ENCODE measurements around the gene ATP5PD. TPM values are rescaled to one million over a fixed set of nuclear protein-coding genes. Genes with fewer than 3 reads are reported as not detected.
"Not testable (repeated sequence)": the region's sequence is repeated elsewhere in the genome, so short reads cannot be mapped to it uniquely, and the experiment has no call there.

The ATP5PD gene
- total RNA-seq, 2 donors from 2014 or later = 205 to 235 TPM

DNA sequence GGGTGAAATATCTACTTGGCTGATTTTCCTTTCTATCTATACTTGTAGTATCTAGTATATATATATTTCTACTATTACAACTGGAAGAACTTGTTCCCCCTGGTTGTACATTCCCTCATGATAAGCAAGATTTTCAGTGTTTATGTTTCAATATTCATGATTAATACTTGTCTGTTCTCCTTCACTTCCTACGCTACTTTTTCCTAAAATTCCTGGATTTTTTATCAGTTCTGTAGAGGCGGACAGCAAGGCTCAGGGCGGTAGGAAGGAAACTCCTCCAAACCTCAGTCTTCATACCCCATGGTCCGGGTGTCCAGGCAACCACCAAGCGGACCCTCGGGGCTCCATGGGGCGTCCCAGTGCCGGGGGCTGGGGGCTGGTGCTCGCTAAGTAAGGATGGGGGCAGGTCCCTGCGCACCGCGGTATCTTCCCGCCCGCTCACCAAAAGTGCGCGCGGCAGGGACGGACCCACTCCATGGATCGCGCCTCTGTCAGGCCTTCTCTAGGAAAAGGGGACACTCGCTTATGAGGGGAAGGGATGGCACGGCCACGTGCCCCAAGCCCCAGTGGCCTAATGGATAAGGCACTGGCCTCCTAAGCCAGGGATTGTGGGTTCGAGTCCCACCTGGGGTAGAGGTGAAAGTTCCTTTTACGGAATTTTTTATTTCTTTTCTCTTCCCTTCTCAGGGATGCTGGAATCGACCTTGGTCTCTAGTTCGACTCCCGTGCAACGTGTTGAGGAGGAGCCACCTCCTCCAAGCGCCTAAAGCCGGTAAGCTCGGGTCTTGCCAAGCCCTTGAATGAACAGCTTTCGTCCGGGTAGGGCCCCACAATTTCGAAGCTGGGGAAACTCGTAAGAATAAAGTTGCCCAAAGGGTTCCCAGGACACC lies 13.2 kb downstream of the ATP5PD start:
- intact Hi-C loops (cut with DNase I) = loop anchor here in 1 of 2 donors (5.0 kb wide), 1 partner anchor 46 kb away; the partner anchor contains the start of gene CDR2L
- peak; percentile 97 for DNase-seq (ENCODE audit: low spot score)

- intact Hi-C loops (cut with DNase I) = loop anchor here in 1 of 2 donors (5.0 kb wide), 1 partner anchor 45 kb away; the partner anchor contains the start of gene CDR2L
- DNase-seq (ENCODE audit: low spot score) = no peak
Measured at GRCh38 chr17:75032720-75033280, 14.0 kb downstream of the ATP5PD start.

DNA sequence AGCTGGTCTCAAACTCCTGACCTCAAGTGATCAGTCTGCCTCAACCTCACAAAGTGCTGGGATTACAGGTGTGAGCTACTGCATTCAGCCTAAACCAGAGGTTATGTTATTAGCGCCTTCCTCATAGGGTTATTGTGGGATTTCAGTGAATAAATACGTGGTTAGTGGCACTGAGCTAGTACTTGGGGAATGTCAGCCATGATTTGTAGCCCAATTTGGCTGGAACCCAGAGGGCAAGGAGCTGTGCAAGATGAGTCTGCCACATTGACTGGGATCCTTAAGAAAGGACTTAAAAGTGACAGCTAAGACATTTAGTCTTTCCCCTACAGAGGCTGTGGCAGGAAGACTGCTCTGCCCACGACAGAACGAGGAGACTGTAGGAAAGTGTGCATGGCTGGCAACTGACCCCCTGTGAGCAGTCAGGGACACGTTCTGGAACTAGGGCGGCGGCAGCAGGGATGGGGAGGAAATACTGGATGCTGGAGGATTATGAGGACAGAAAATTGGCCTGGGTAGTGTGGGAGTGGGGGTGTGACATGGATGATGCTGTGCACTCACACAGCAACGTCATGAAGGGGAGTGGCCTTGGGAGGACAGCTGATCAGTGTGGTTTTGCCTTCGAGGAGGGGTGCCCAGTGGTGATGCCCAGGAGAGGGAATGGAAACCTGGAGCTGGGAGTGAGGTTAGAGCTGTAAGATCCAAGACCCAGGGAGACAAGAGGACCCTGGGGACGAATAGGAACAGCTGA lies 14.6 kb downstream of the ATP5PD start:
- DNase-seq (ENCODE audit: low spot score) = peak; percentile 91
- intact Hi-C loops (cut with DNase I) = loop anchor here in 1 of 2 donors (5.0 kb wide), 1 partner anchor 45 kb away; the partner anchor contains the start of gene CDR2L

GRCh38 chr17:75030161-75030560 lies 16.6 kb downstream of the ATP5PD start:
- no peak for DNase-seq (ENCODE audit: low spot score)
- intact Hi-C loops (cut with DNase I) = loop anchor here in 1 of 2 donors (5.0 kb wide), 1 partner anchor 43 kb away; the partner anchor contains the start of gene CDR2L

GRCh38 chr17:75026650-75027049 lies 20.1 kb downstream of the ATP5PD start:
- DNase-seq (ENCODE audit: low spot score); intact Hi-C loops (cut with DNase I): not testable (repeated sequence)

- intact Hi-C loops (cut with DNase I); DNase-seq (ENCODE audit: low spot score): not testable (repeated sequence)
Measured at GRCh38 chr17:75025398-75025734, 21.4 kb downstream of the ATP5PD start.

- no peak for DNase-seq (ENCODE audit: low spot score)
- intact Hi-C loops (cut with DNase I) = no loop called here
Measured at GRCh38 chr17:75024686-75025397, 21.9 kb downstream of the ATP5PD start.

GRCh38 chr17:75020331-75021110 lies 26.2 kb downstream of the ATP5PD start:
- intact Hi-C loops (cut with DNase I) = no loop called here
- no peak for DNase-seq (ENCODE audit: low spot score)

GRCh38 chr17:75019710-75020109 lies 27.1 kb downstream of the ATP5PD start:
- intact Hi-C loops (cut with DNase I) = no loop called here
- no peak for DNase-seq (ENCODE audit: low spot score)

DNA sequence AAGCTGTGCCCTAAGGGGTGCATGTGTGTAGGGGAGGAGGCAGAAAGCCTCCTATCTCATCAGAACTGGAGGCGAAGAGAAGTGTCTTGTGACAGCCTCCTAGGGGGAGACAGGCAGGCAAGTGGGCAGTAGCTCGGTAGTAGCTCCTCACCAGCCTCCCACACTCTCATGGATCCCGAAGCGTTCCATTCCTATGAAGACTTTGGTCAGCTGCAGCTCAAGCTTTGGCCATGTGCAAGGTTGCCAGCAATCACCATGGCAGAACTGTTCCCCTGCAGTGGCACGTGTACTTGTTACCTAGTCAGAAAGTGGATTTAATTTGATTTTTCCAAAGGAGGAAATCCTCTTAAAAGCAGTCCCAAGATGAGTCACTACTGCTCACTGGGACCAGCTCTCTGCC lies 27.6 kb downstream of the ATP5PD start:
- DNase-seq (ENCODE audit: low spot score) = no peak
- intact Hi-C loops (cut with DNase I) = no loop called here

DNA sequence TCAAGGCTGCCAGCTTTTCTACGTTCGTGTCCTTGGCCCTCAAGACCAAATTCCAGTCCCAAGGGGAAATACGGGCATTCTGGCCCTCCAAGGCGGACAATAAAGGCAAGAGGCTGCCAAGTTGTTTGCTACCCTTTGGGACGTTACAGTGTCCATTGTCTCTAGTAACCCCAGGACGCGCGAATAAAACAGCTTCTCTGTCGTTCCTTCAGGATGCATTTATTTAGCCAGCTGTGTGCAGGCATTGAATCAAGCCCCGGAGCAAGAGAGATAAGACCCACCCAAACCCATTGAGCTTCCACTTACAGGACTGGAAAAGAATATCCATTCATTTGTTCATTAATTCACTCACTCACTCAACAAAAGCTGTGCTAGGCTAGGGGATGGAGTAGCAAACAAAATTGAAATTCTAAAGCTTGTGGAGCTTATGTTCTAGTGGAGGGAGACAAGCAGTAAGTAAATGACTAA lies 33.6 kb downstream of the ATP5PD start:
- intact Hi-C loops (cut with DNase I) = no loop called here
- DNase-seq (ENCODE audit: low spot score) = no peak

DNA sequence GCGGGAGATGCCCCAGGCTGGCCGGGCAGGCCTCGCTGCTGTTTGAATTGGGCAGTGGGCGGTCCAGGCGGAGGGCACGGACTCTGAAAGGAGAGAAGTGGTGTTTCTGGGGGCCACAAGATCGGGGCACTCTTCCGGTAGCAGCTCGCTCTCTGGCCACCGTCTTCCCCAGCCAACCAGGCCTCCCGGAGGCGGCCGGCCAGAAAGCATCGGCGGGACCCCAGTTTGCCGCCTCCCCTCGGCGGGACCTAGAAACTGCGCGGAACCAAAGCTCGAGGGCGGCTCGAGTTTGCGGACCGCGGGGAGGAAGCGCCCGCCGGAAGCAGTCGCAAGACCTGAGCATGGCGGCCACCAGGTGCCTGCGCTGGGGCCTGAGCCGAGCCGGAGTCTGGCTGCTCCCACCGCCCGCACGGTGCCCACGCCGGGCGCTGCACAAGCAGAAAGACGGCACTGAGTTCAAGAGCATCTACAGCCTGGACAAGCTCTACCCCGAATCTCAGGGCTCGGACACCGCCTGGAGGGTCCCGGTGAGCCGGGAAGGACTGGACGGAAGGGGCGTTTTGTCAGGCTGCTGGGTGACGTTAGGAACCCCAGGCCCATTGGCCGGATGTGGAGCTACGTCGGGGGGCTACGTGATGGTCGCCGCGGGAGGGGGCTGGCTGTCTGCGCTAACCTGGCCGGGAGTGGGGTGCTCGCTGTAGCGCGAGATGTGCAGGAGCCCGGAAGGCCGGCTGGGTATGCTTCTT lies 34.2 kb downstream of the ATP5PD start, which contains the start of gene MRPL58:
Gene MRPL58, plus strand, starts transcription at position 325 of the 746 bp plus-strand sequence. Its CDS starts 17 bp downstream, at position 342.
- intact Hi-C loops (cut with DNase I) = no loop called here

DNA sequence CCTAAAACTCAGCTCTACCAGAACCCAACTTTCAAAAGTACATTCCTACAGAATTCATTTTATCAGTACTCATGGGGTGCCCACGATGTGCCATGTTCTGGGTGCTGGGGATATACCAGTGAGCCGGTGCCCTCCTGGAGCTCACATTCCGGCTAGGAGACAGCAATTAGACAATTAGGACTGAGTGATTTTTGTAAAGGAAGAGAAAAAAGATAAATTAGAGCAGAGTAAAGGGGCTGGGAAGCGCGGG lies 34.7 kb downstream of the ATP5PD start:
- intact Hi-C loops (cut with DNase I) = no loop called here
- no peak for DNase-seq (ENCODE audit: low spot score)

More for the DNA sequence above, 34.2 kb downstream of the ATP5PD start, which contains the start of gene MRPL58:
- DNase-seq (ENCODE audit: low spot score) = peak; percentile 95

- DNase-seq (ENCODE audit: low spot score) = no peak
- intact Hi-C loops (cut with DNase I) = no loop called here
Measured at GRCh38 chr17:75011401-75012095, 35.2 kb downstream of the ATP5PD start.

DNA sequence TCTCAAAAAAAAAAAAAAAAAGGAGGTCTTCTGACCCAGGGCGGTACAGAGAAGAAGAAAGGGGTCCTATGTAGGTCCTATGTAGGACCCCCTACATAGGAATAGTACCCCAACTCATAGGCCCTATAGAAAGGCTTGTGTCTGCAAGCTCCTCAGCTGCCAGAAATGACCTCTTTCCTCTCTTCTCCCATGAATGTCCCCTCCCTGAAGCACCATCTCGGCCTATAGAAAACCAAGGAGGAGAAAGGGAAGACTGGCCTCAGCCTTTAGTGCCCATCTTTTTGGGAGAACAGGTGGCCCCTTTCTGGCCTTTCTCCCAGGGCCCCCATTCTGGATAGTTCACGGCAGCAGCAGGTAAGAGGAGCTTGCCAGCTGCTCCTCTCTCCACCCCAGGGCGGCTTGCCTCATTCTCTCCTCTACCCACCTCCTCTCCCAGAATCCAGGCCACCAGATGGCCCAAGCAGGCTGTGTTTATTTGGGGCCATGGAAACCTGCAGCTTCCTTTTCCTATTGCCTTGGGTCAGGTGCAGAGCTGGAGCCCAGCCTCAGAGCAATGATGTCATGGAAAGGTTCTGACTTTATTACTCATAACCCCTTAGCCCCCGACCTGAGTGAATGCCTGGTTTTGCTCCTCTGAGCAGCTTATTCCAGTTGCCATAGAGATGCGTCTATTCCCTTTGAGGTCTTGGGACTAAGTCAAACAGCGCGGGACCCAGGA lies 35.9 kb downstream of the ATP5PD start:
- intact Hi-C loops (cut with DNase I) = no loop called here
- DNase-seq (ENCODE audit: low spot score) = no peak

GRCh38 chr17:75009139-75009724 lies 37.5 kb downstream of the ATP5PD start:
- intact Hi-C loops (cut with DNase I) = no loop called here
- DNase-seq (ENCODE audit: low spot score) = no peak
